ENCODE results near the gene SIGLEC7.

DNA sequence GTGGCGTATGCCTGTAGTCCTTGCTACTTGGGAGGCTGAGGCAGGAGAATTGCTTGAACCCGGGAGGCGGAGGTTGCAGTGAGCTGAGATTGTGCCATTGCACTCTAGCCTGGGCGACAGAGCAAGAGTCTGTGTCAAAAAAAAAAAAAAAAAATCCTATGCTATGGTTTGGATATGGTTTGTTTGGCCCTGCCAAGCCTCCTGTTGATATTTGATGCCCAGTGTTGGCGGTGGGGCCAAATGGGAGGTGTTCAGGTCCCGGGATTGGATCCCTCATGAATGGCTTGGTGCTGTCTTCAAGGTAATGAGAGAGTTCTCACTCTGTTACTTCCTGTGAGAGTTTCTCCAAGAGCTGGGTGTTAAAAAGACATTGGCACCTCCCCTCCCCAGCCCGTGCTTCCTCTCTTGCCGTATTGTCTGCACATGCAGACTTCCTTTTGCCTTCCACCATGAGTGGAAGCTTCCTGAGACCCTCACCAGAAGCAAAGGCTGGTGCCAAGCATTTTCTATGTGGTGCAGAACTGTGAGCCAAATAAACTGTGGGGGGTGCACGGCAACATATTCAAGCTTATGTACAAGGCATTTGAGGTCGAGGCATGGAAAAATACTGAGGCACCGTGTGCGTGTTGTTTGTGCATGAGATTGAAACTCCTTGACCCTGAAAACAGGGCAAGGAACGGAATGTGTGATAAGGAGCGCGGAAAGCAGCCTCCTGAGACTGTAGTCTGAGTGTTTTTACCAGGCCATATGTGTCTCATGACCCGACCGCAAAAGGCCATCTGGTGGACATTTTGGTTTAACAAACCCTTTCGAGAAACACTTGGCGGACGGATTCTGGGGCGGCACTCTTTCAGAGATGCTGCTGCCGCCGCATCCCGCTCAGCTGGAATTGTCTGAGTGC is 10.1 kb upstream of the SIGLEC7 start:
- TF ChIP-seq, protein P1, sequence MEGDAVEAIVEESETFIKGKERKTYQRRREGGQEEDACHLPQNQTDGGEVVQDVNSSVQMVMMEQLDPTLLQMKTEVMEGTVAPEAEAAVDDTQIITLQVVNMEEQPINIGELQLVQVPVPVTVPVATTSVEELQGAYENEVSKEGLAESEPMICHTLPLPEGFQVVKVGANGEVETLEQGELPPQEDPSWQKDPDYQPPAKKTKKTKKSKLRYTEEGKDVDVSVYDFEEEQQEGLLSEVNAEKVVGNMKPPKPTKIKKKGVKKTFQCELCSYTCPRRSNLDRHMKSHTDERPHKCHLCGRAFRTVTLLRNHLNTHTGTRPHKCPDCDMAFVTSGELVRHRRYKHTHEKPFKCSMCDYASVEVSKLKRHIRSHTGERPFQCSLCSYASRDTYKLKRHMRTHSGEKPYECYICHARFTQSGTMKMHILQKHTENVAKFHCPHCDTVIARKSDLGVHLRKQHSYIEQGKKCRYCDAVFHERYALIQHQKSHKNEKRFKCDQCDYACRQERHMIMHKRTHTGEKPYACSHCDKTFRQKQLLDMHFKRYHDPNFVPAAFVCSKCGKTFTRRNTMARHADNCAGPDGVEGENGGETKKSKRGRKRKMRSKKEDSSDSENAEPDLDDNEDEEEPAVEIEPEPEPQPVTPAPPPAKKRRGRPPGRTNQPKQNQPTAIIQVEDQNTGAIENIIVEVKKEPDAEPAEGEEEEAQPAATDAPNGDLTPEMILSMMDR (IDR thresholded peaks at IDR 0.05) = no peak
- TF ChIP-seq POLR2A (IDR thresholded peaks at IDR 0.05) = no peak
